OCI-LY1 (cell line): ENCODE data around the gene DNAH17.

ENCODE experiments used
- H2AFZ ChIP-seq: fragments of 200-600 bp; sonication (generic), shearing (Covaris generic); 2 replicates; pipeline ENCODE4 v1.6.0; 2014; ENCODE audit warnings: antibody characterized with exemption, mild to moderate bottlenecking, low read length
- H3F3A ChIP-seq: fragments of 200-600 bp; sonication (generic), shearing (Covaris generic); 2 replicates; pipeline ENCODE4 v1.6.0; 2014; ENCODE audit warnings: mild to moderate bottlenecking, antibody characterized with exemption, low read length, moderate library complexity; ENCODE audit not compliant: insufficient read depth
- H3K27ac ChIP-seq: fragments of 200-600 bp; sonication (generic); 2 replicates; pipeline ENCODE4 v1.5.1; 2014; ENCODE audit warnings: low read length, mixed run types, mild to moderate bottlenecking, low read depth; ENCODE audit not compliant: poor library complexity, severe bottlenecking
- H3K27me3 ChIP-seq: fragments of 200-600 bp; sonication (generic); 2 replicates; pipeline ENCODE4 v1.6.0; 2014; ENCODE audit warnings: antibody characterized with exemption, mild to moderate bottlenecking, low read length, moderate library complexity; ENCODE audit not compliant: insufficient read depth
- H3K36me3 ChIP-seq: fragments of 200-600 bp; sonication (generic); 2 replicates; pipeline ENCODE4 v1.6.1; 2014; ENCODE audit warnings: mild to moderate bottlenecking, antibody characterized with exemption, low read length, moderate library complexity, mixed read lengths; ENCODE audit not compliant: insufficient read depth
- H3K4me1 ChIP-seq: fragments of 200-600 bp; sonication (generic); 2 replicates; pipeline ENCODE4 v1.5.1; 2014; ENCODE audit warnings: mild to moderate bottlenecking, low read length, moderate library complexity; ENCODE audit not compliant: insufficient read depth, severe bottlenecking
- H3K4me2 ChIP-seq: fragments of 200-600 bp; sonication (generic), shearing (Covaris generic); 2 replicates; pipeline ENCODE4 v1.6.1; 2014; ENCODE audit warnings: low read length
- H3K4me3 ChIP-seq: fragments of 200-600 bp; sonication (generic); 2 replicates; pipeline ENCODE4 v1.5.1; 2014; ENCODE audit warnings: low read length, low read depth, mild to moderate bottlenecking, mixed read lengths; ENCODE audit not compliant: poor library complexity, severe bottlenecking
- H3K79me2 ChIP-seq: fragments of 200-600 bp; shearing (Covaris generic); 2 replicates; pipeline ENCODE4 v1.6.1; 2016; ENCODE audit warnings: mixed run types, low read length, mixed read lengths; ENCODE audit not compliant: insufficient read depth
- H3K9ac ChIP-seq: fragments of 200-600 bp; sonication (generic), shearing (Covaris generic); 2 replicates; pipeline ENCODE4 v1.6.1; 2014; ENCODE audit warnings: mild to moderate bottlenecking, low read length, mixed read lengths
- H3K9me2 ChIP-seq: fragments of 200-600 bp; sonication (generic), shearing (Covaris generic); 2 replicates; pipeline ENCODE4 v1.6.1; 2014; ENCODE audit warnings: low read depth, mild to moderate bottlenecking, low read length, mixed read lengths
- H3K9me3 ChIP-seq: fragments of 200-600 bp; shearing (Covaris generic); 2 replicates; pipeline ENCODE4 v1.6.1; 2014; ENCODE audit warnings: low read length, mixed read lengths
- H4K20me1 ChIP-seq: fragments of 200-600 bp; sonication (generic), shearing (Covaris generic); 2 replicates; pipeline ENCODE4 v1.6.0; 2016; ENCODE audit warnings: mild to moderate bottlenecking, low read length; ENCODE audit not compliant: insufficient read depth
- EZH2 ChIP-seq: fragments of 200-600 bp; sonication (generic), shearing (Covaris generic); IDR thresholded peaks from 2 replicates; pipeline ENCODE4 v1.8.0; 2017; ENCODE audit warnings: borderline replicate concordance, mixed run types, mild to moderate bottlenecking, antibody characterized with exemption, low read length, moderate library complexity, mixed read lengths
- TF ChIP-seq, protein P1 (sequence below): fragments of 200-600 bp; sonication (generic), shearing (Covaris generic); IDR thresholded peaks from 2 replicates; pipeline ENCODE4 v1.5.1; 2017; ENCODE audit warnings: mild to moderate bottlenecking, antibody characterized with exemption, low read length, moderate library complexity, mixed read lengths

The DNAH17 gene

DNA sequence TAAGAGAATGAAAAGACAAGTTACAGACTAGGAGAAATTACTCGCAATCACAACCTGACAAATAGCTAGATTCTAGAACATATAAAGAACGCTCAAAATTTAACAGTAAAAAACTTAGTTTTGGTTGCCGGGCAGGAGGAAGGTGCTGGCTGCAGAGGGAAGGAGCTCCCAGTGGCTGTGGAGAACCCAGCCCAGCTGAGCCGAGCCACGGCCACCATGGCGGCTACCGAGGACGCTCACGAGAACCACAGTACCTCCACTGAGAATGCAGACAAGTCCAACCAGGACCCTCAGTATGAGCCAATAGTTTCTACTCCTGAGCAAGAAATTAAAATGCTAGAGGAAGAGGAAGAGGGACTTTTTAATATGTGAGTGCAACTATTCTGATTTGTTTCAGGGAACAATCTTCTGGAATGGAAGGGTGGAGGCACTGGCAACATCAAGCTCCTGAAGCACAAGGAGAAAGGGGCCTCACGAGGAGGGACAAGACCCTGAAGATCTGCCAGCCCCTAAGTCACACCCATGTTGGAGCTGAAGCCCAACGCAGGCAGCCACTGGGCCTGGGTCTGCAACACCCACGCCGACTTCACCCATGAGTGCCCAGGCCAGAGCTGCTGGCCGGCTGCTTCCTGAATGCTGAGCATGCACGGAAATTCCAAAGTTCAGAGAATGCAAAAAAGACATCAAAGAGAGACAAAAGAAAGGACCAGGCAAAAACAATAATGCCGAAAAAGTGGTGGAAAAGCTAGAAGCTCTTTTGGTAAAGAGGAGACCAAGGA is 55.0 kb downstream of the DNAH17 start:
- Histone ChIP-seq H3F3A (no peaks in the 10 kb centered on the region), H3K4me1 (no peaks in the 10 kb centered on the region), H2AFZ (no peak overlapping the region), H4K20me1 (no peaks in the 10 kb centered on the region), H3K27ac (no peak overlapping the region), H3K9ac (no peak overlapping the region), H3K4me2 (no peak overlapping the region), H3K27me3 (peaks cover 4% of the 10 kb centered on the region; the same call in 1 of the 2 replicates), H3K79me2 (no peaks in the 10 kb centered on the region), H3K4me3 (no peak overlapping the region), H3K9me2 (no peaks in the 10 kb centered on the region), H3K9me3 (no peaks in the 10 kb centered on the region), H3K36me3 (no peaks in the 10 kb centered on the region)
- TF ChIP-seq, protein P1, sequence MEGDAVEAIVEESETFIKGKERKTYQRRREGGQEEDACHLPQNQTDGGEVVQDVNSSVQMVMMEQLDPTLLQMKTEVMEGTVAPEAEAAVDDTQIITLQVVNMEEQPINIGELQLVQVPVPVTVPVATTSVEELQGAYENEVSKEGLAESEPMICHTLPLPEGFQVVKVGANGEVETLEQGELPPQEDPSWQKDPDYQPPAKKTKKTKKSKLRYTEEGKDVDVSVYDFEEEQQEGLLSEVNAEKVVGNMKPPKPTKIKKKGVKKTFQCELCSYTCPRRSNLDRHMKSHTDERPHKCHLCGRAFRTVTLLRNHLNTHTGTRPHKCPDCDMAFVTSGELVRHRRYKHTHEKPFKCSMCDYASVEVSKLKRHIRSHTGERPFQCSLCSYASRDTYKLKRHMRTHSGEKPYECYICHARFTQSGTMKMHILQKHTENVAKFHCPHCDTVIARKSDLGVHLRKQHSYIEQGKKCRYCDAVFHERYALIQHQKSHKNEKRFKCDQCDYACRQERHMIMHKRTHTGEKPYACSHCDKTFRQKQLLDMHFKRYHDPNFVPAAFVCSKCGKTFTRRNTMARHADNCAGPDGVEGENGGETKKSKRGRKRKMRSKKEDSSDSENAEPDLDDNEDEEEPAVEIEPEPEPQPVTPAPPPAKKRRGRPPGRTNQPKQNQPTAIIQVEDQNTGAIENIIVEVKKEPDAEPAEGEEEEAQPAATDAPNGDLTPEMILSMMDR = no peak
- TF ChIP-seq EZH2 = no peak

DNA sequence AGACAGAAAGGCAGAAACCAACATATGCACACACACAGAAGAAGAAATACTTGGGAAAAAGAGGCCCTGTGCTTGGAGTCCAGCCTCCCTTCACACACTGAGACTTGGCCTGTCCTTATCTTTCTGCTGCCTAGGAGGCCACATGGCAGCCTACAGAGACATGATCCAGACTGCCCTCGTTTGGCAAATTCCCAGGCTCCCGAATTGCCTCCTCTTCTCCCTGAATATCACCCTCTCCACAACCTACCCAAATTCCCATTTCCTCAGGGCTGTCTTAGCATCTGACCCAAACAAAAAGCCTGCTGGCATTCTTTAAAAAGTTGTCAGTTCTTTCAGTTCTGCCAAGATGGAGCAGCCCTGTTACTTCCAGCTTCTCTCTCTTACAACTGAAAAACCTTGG is 59.8 kb downstream of the DNAH17 start:
- H3K9me2 ChIP-seq = no peaks in the 10 kb centered on the region
- no peak overlapping the region for H2AFZ ChIP-seq
- H3K27ac ChIP-seq = no peak overlapping the region
- H3F3A ChIP-seq = no peaks in the 10 kb centered on the region
- no peaks in the 10 kb centered on the region for H3K9me3 ChIP-seq
- H3K4me3 ChIP-seq = no peak overlapping the region
- no peak overlapping the region for H3K4me2 ChIP-seq
- no peaks in the 10 kb centered on the region for H3K4me1 ChIP-seq
- peaks cover 4% of the 10 kb centered on the region; the same call in 1 of the 2 replicates for H3K27me3 ChIP-seq
- H3K79me2 ChIP-seq = no peaks in the 10 kb centered on the region
- H4K20me1 ChIP-seq = no peaks in the 10 kb centered on the region
- no peak for TF ChIP-seq EZH2
- TF ChIP-seq, protein P1 = no peak
- no peak overlapping the region for H3K9ac ChIP-seq
- H3K36me3 ChIP-seq = no peaks in the 10 kb centered on the region

DNA sequence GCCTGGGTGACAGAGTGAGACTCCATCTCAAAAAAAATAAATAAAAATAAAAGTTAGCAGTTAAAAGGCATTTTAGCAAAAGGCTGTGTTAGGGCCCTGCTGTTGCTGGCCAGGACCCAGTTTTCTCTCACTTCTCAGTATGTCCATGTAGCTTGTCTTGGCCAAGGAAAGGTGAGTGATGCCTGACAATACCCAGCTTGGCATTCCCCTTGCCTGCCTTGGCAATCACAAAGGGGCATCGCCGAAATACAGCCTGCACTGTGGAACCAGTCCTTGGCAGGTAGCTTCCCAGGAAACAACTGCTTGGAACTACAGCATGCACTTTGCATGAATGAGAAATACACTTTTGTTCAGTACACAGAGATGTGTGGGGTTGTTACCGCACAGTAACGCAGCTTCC is 61.7 kb downstream of the DNAH17 start:
- H3K79me2 ChIP-seq = no peaks in the 10 kb centered on the region
- no peak overlapping the region for H3K4me3 ChIP-seq
- no peak overlapping the region for H3K4me2 ChIP-seq
- no peak overlapping the region for H3K27ac ChIP-seq
- no peaks in the 10 kb centered on the region for H3K4me1 ChIP-seq
- no peaks in the 10 kb centered on the region for H3K9me2 ChIP-seq
- H3K9ac ChIP-seq = no peak overlapping the region
- no peak overlapping the region for H2AFZ ChIP-seq
- H3K9me3 ChIP-seq = no peaks in the 10 kb centered on the region
- TF ChIP-seq, protein P1 = no peak
- no peak for TF ChIP-seq EZH2
- no peaks in the 10 kb centered on the region for H4K20me1 ChIP-seq
- peaks cover 4% of the 10 kb centered on the region; the same call in 1 of the 2 replicates for H3K27me3 ChIP-seq
- H3F3A ChIP-seq = no peaks in the 10 kb centered on the region
- no peaks in the 10 kb centered on the region for H3K36me3 ChIP-seq
